ENCODE measurements around the gene ATXN1. TPM values are rescaled to one million over a fixed set of nuclear protein-coding genes. Genes with fewer than 3 reads are reported as not detected.

The ATXN1 gene
- total RNA-seq, 4 donors from 2014 or later = 48.7 to 166 (median 105) TPM

DNA sequence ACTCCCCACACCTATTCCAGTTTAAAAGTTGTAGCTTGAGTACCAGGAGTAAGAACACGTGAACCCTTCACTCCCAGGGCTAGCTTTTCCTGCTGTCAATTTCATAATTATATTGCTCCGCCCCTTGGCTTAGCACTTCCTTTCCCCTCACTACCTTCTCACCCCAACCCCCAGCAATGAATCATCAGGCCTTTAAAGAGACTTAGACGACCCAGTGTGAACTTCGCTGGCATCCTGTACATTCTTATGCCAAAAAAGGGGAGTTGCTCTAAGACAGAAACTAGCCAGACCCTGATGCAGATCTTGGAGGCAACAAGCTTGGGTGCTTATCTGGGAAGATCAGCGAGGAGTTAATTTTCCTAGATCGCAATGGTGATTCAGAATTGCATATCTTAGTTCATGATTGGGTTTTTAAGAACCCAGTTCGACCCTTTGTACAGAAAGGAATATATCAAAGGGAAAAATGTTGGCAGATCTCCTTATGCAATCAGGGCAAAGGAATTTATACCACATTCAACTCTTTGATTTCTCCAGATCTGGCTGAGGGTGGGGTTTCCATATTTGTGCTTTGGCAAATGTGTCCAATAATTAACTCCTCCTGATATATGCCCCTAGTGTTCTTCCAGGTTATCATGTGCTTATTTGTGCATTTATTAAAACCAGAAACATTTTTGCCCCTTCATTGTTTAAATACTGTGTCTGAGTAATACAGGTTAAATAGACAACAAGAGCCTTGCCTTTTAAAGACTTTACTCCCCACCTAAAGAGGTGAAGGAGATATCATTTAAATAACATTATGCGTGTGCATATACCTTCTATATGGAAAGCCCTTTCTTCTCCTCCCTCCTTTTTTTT, 8.1 kb upstream of the ATXN1 start:
- TF ChIP-seq, protein P1, sequence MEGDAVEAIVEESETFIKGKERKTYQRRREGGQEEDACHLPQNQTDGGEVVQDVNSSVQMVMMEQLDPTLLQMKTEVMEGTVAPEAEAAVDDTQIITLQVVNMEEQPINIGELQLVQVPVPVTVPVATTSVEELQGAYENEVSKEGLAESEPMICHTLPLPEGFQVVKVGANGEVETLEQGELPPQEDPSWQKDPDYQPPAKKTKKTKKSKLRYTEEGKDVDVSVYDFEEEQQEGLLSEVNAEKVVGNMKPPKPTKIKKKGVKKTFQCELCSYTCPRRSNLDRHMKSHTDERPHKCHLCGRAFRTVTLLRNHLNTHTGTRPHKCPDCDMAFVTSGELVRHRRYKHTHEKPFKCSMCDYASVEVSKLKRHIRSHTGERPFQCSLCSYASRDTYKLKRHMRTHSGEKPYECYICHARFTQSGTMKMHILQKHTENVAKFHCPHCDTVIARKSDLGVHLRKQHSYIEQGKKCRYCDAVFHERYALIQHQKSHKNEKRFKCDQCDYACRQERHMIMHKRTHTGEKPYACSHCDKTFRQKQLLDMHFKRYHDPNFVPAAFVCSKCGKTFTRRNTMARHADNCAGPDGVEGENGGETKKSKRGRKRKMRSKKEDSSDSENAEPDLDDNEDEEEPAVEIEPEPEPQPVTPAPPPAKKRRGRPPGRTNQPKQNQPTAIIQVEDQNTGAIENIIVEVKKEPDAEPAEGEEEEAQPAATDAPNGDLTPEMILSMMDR (IDR thresholded peaks at IDR 0.05) = peak in 1 of 5 experiments; percentile 13
- peak in 2 of 3 donors; percentile 42 to 50 for TF ChIP-seq POLR2AphosphoS5 (IDR thresholded peaks at IDR 0.05)
- TF ChIP-seq EP300 (IDR thresholded peaks at IDR 0.05; ENCODE audit: low read depth) = no peak
- no peak for TF ChIP-seq POLR2A (IDR thresholded peaks at IDR 0.05)
- Histone ChIP-seq H3K27ac (peak overlapping the region; percentile 57 to 77 (median 70)), H3K27me3 (no peaks in the 10 kb centered on the region), H3K4me1 (peaks cover 10 to 52% (median 26%) of the 10 kb centered on the region in 4 donors), H3K4me3 (no peak overlapping the region), H3K9me3 (no peaks in the 10 kb centered on the region), H3K36me3 (no peaks in the 10 kb centered on the region)
- 20 to 31% methylated on average over 4 to 8 of the region's 8 CpGs for WGBS, 2 donors (ENCODE audit: low coverage in 1 of 2)
- in situ Hi-C loops (cut with MboI; ENCODE audit: low pct_ligation_motif_present in 1 of 4, low pct_unique_long_range_greater_than_20kb in 1 of 4, low sequenced_read_pairs in 3 of 4) (loop anchor here (5.0 to 25.0 kb wide), 5 partner anchors 195 to 437 kb away; no protein-coding TSS in a partner anchor), intact Hi-C loops (cut with DNase I; ENCODE audit: low total_unique reads) (loop anchor here (1.0 to 10.0 kb wide), 2 partner anchors 29 to 255 kb away; no protein-coding TSS in a partner anchor)
- DNase-seq = peak; percentile 38

DNA sequence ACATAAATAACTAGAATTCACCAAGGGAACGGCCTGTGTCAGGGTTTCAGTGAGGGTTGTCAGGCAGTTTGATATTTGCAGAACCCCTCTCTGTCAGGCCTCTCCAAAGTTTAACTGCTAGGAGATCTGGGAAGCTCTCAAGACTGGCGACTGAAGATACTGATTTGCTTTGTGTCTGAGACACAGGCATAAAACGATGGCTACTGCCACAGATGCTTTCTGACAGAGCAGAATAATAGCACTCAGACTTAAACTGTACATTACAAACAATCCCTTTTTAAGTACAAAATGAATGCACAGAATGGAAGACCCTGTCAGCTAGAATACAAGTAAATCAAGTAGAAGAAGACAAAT, 7.2 kb upstream of the ATXN1 start:
- Histone ChIP-seq H3K9me3 (no peaks in the 10 kb centered on the region), H3K36me3 (no peaks in the 10 kb centered on the region), H3K27me3 (no peaks in the 10 kb centered on the region), H3K27ac (peak overlapping the region; percentile 57 to 77 (median 70)), H3K4me1 (peaks cover 10 to 60% (median 26%) of the 10 kb centered on the region in 4 donors), H3K4me3 (no peak overlapping the region)
- in situ Hi-C loops (cut with MboI; ENCODE audit: low pct_ligation_motif_present in 1 of 4, low pct_unique_long_range_greater_than_20kb in 1 of 4, low sequenced_read_pairs in 3 of 4) (loop anchor here (5.0 to 25.0 kb wide), 5 partner anchors 196 to 436 kb away; no protein-coding TSS in a partner anchor), intact Hi-C loops (cut with DNase I; ENCODE audit: low total_unique reads) (loop anchor here (10.0 kb wide), 1 partner anchor 254 kb away; no protein-coding TSS in a partner anchor)
- TF ChIP-seq EP300 (IDR thresholded peaks at IDR 0.05; ENCODE audit: low read depth) = no peak
- 34 to 40% methylated on average over 2 to 3 of the region's 3 CpGs for WGBS, 2 donors (ENCODE audit: low coverage in 1 of 2)
- DNase-seq = no peak

DNA sequence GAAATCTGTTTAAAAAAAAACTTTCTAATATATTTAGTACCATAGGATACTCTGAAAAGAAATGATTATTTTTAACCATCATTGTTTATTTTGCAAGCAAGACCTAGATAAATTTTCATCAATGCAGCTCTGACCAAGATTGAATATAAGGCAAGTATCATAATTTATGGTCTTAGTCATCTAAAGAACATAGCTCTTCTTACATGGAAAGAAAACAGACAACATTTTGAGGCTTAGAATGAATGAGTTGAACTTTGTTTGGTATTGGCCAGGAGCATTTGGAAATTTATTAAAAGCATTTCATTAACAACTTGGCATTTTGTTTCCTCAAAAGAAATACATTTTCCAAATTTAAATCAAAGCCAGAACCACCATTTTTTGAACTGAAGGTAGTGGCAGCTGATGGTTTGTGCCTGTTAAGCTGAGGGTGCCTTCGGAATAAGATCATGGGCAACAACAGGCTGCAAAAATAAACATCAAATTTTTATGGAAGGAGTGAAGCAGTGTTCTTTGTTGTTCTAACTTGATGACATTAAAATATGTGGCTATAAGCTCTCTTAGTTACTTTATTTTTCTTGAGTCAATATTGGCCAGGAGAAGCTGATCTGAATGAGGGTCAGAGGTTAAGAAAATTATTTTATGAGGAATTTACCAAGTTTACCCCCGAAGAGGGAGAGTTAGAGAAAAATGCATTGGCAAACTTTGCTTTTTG, 6.7 kb upstream of the ATXN1 start:
- no peak overlapping the region for H3K4me3 ChIP-seq
- no peaks in the 10 kb centered on the region for H3K9me3 ChIP-seq
- no peaks in the 10 kb centered on the region for H3K27me3 ChIP-seq
- intact Hi-C loops (cut with DNase I; ENCODE audit: low total_unique reads) (loop anchor here (10.0 kb wide), 1 partner anchor 253 kb away; no protein-coding TSS in a partner anchor), in situ Hi-C loops (cut with MboI; ENCODE audit: low pct_ligation_motif_present in 1 of 4, low pct_unique_long_range_greater_than_20kb in 1 of 4, low sequenced_read_pairs in 3 of 4) (loop anchor here (5.0 to 25.0 kb wide), 5 partner anchors 197 to 436 kb away; no protein-coding TSS in a partner anchor)
- peaks cover 10 to 64% (median 26%) of the 10 kb centered on the region in 4 donors for H3K4me1 ChIP-seq
- DNase-seq = no peak
- TF ChIP-seq EP300 (IDR thresholded peaks at IDR 0.05; ENCODE audit: low read depth) = no peak
- TF ChIP-seq POLR2AphosphoS5 (IDR thresholded peaks at IDR 0.05) = no peak
- TF ChIP-seq POLR2A (IDR thresholded peaks at IDR 0.05) = no peak
- TF ChIP-seq, protein P1 (IDR thresholded peaks at IDR 0.05) = no peak
- no peaks in the 10 kb centered on the region for H3K36me3 ChIP-seq
- 39% methylated on average over 2 of the region's 2 CpGs for WGBS, 2 donors (ENCODE audit: low coverage in 1 of 2)
- H3K27ac ChIP-seq = peak overlapping the region; percentile 57 to 77 (median 70)

DNA sequence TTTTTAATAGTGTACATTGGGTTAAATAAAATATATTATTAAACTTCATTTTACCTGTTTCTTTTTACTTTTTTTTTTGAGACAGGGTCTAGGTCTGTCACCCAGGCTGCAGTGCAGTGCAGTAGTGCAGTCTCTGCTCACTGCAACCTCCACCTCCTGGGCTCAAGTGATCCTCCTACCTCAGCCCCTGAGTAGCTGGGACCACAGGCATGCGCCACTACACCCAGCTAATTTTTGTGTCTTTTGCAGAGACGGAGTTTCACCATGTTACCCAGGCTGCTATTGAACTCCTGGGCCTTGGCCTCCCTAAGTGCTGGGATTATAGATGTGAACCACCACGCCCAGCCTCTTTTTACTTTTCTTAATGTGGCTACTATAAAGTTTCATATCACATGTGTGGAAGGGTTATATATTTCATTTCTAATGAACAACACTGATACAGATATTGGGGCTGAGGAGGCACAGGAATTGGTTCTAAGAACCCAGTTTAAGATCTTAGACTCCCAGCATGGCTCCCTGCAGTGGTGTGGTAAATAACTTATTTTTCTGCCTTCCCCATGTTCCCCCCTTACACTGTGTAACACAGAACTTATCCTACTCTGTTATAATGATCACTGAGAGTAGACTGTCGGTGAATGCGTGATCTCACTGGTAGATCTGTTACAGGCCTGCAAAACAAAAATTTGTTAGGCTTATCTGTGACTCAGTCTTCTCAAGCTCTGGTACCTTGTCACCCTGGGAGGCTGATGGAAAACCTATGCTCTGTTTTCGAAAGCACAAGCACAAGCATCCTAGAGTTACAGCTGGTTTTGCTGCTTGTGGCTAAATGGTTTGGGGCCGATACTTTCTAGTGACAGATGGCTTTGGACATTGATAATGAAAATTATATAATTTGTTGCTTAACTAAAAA, 5.8 kb upstream of the ATXN1 start:
- no peak for DNase-seq
- H3K36me3 ChIP-seq = no peaks in the 10 kb centered on the region
- no peaks in the 10 kb centered on the region for H3K27me3 ChIP-seq
- 85 to 93% methylated on average over 3 to 7 of the region's 7 CpGs for WGBS, 2 donors (ENCODE audit: low coverage in 1 of 2)
- no peaks in the 10 kb centered on the region for H3K9me3 ChIP-seq
- no peak overlapping the region for H3K4me3 ChIP-seq
- in situ Hi-C loops (cut with MboI; ENCODE audit: low pct_ligation_motif_present in 1 of 4, low pct_unique_long_range_greater_than_20kb in 1 of 4, low sequenced_read_pairs in 3 of 4) (loop anchor here (5.0 to 25.0 kb wide), 5 partner anchors 198 to 435 kb away; no protein-coding TSS in a partner anchor), intact Hi-C loops (cut with DNase I; ENCODE audit: low total_unique reads) (loop anchor here (10.0 kb wide), 1 partner anchor 252 kb away; no protein-coding TSS in a partner anchor)
- H3K27ac ChIP-seq = peak overlapping the region in 2 of 4 donors; percentile 66 to 75
- H3K4me1 ChIP-seq = peaks cover 10 to 69% (median 30%) of the 10 kb centered on the region in 4 donors
- TF ChIP-seq, protein P1 (IDR thresholded peaks at IDR 0.05) = no peak
- no peak for TF ChIP-seq EP300 (IDR thresholded peaks at IDR 0.05; ENCODE audit: low read depth)
- no peak for TF ChIP-seq POLR2A (IDR thresholded peaks at IDR 0.05)
- TF ChIP-seq POLR2AphosphoS5 (IDR thresholded peaks at IDR 0.05) = no peak

All from transverse colon (tissue), 4 donors.